Stimulated activated CD8-positive, alpha-beta memory T cell treated with anti-CD3 and anti-CD28 coated beads, Interleukin-12 subunit alpha, Interleukin-12 subunit beta, amount 100 ng/mL, for 24 hours (primary cell): ENCODE data around the gene CYP2E1.
"Not testable (repeated sequence)": the region's sequence is repeated elsewhere in the genome, so short reads cannot be mapped to it uniquely, and the experiment has no call there.

ENCODE experiments used
- DNase-seq: peaks from one replicate; pipeline ENCODE4 v3.0.0-alpha.2; 2020; ENCODE audit errors: extremely low read depth

CYP2E1 gene

DNA sequence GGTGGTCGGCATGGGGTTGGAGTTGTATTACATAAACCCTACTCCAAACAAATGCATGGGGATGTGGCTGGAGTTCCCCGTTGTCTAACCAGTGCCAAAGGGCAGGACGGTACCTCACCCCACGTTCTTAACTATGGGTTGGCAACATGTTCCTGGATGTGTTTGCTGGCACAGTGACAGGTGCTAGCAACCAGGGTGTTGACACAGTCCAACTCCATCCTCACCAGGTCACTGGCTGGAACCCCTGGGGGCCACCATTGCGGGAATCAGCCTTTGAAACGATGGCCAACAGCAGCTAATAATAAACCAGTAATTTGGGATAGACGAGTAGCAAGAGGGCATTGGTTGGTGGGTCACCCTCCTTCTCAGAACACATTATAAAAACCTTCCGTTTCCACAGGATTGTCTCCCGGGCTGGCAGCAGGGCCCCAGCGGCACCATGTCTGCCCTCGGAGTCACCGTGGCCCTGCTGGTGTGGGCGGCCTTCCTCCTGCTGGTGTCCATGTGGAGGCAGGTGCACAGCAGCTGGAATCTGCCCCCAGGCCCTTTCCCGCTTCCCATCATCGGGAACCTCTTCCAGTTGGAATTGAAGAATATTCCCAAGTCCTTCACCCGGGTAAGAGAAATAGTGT lies at the start of gene CYP2E1:
Gene CYP2E1 (plus strand): TSS at position 407 of the 632 bp plus-strand sequence. CDS start 33 bp downstream, at position 440.
- DNase-seq, result no peak

DNA sequence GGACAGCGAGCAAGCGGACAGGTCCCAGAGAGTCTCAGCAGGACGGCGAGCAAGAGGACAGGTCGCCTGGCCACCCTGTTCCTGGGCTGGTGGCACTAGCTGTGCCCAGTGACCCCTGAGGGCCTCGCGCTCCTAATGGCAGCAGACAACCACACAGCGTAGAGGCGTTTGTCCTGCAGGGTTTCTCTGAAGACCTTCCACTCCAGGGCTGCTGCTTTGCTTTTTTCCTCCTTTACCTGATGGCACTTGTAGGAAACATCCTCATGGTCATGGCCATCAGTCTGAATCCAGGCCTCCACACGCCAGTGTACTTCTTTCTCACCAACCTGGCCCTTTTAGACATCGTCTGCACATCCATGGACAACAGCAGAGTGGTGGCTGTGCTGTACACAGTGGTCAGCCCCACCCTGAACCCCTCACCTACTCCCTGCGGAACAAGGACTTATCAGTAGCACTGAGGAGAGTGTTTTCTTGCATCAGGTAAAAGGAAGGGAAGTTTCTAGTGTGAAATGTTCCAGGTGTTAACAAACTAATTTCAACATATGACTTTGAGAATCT lies 46.0 kb upstream of the CYP2E1 start:
- DNase-seq, result no peak

DNA sequence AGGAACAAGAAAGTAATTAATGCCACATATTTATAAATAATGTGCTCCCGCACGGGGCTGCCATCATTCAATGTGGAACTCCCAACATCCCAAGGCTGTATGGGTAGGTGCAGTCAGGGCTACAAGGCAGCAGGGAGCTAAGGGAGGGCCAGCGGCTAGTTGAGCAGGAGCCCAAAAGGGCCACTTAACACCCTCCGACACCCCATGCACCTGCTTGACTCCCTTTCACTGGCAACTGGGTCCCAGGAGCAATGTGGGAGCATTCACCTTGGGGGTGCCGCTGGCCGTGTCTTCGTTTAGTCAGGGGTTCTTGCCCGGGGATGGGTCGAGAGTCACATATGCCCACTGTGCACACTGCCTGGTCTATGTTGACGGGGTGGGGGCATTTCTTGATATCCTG lies 45.5 kb upstream of the CYP2E1 start:
- DNase-seq, result no peak

DNA sequence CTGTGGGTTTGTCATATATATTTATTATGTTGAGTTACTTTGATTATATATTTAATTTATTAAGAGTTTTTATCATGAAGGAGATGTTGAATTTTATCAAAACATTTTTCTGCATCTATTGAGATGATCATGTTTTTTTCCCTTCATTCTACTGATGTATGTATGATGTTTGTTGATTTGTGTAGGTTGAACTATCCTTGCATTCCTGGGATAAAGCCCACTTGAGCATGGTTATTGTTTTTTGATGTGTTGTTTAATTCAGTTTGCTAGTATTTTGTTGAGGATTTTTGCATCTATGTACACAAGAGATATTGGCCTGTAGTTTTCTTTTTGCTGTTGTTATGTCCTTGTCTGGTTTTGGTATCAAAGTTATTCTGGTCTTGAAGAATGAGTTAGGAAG lies 42.3 kb upstream of the CYP2E1 start:
- DNase-seq, result no peak

DNA sequence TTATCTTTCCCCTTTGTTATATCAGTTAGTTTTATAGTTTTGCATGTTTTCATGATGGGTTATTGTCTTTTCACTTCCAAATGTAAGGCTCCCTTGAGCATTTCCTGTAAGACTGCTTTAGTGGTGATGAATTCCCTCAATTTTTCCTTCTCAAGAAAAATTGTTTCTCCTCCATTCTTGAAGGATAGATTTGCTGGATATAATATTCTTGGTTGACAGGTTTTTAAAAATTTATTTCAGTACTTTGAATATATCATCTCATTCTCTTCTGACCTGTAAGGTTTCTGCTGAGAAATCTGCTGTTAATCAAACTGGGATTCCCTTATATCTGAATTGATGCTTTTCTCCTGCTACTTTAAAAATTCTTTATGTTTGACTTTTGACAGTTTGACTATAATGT lies 40.1 kb upstream of the CYP2E1 start:
- DNase-seq, result no peak

DNA sequence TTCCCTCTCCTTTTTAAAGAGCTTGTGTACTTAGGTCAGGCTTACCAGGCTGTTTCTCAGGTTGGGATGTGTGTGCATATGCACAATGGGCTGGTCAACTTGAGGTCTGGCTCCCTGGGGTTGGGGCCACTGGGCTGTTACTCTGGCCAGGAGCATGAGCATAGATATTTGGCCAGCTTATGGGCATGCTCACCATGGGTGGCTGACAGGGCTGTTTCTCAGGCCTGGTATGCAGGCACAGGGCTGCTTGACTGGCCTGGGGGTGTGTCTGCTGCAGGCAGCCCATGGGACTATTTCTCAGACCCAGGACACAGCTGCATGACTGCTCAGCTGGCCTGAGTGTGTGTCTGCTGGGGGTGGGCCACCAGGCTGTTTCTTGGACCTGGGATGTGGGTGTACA lies 38.8 kb upstream of the CYP2E1 start:
- DNase-seq, result no peak

DNA sequence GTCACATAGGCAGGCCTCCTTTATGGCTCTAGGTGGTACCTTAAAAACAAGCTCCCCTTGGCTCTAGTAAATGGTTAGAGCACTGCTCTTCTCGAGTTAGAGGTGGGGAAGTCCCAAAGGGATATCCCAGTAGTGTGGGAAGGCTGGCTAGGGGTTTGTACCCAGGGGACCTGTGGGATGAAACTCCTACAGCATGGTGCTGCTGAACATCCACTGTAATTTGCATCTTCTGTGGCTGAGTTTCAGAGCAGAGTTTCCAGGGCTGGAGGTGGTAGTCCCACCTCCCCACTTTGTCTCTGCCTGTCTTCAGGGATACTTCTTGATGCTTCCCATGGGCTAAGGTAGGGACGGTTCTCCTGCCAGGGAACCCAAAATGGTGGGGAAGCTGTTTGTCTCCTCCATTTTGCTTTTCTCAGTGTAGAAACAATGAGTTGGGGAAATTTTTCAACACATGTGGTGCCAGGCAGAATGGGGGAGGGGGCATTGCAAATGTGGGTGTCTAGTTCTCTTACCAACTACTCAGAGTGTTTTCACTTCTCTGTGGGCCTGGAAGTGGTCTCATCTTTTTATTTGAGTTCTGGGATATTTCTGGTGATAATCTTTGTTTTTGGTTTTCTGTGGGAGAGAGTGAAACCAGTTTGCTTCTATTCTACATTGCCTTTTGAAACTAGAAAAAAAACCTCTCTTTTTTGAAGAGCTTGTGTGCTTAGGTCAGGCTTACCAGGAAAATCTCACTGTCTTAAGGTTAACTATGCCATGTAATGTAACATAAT lies 37.2 kb upstream of the CYP2E1 start:
- no peak for DNase-seq

DNA sequence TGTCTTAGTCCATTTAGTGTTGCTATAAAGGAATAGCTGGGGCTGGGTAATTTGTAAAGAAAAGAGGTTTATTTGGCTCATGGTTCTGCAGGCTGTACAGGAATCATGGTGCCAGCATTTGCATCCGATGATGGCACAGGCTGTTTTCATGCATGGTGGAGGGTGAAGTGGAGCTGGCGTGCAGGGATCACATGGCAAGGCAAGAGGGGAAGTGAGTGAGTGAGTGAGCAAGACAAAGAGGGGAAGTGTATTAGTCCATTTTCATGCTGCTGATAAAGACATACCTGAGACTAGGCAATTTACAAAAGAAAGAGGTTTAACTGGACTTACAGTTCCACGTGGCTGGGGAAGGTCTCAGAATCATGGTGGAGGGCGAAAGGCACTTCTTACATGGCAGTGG lies 33.6 kb upstream of the CYP2E1 start:
- DNase-seq, result not testable (repeated sequence)

DNA sequence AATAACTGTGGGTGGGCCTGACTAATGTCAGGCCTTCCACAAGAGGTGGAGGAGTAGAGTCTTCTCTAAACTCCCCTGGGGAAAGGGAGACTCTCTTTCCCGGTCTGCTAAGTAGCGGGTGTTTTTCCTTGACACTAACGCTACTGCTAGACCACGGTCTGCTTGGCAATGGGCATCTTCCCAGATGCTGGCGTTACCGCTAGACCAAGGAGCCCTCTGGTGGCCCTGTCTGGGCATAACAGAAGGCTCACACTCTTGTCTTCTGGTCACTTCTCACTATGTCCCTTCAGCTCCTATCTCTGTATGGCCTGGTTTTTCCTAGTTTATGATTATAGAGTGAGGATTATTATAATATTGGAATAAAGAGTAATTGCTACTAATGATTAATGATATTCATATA lies 29.8 kb upstream of the CYP2E1 start:
- not testable (repeated sequence) for DNase-seq

DNA sequence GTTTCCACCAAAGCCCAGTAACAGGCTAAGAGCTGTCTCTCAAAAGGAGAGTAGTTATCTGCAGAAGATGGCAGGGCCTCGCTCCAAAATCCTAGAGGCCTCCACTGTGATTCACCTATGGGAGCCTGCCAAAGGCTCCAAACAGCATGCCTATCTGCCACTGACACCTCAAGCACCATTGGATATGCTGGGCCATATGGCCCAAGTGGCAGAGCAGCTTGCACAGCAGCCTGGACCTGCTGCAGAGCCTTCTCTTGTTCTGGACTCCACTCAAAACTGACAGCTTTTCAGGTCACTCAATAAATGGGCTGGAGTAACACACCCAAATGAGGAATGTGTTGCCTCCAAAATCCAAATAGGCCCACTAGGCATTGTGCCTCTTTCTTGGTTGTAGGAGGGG lies 28.0 kb upstream of the CYP2E1 start:
- DNase-seq, result not testable (repeated sequence)

DNA sequence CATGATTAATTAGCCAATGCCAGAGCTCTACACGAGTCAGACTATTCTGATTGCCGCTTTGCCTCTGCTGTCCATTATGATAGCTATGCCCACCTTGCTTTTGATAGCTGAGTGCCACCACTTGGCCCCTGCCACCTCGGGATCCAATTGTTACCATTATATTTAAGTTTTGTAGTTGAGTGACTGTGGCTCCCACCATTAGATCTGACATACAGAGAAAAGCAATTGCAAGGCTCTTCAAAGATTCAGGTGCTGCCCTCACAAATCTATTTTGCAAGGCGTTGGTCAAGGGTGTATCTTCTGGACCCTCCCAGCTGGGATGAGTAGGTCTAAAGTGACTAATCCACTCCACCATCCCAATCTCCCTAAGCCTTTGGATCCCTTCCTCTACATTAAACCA lies 26.3 kb upstream of the CYP2E1 start:
- DNase-seq, result not testable (repeated sequence)

DNA sequence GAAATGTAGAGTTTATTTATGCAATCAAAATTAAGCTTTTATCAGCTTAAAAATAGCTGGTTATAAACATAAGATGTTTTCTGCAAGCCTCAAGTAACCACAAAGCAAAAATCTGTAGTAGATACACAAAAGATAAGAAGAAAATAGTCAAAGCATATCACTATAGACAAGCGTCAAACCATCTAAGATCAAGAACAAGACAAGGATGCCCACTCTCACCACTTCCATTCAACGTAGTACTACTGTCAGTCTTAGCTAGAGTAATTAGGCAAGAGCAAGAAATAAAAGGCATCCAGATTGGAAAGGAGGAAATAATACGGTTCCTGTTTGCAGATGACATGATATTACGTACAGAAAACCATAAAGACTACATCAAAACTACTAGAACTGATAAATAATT lies 17.5 kb upstream of the CYP2E1 start:
- no peak for DNase-seq

DNA sequence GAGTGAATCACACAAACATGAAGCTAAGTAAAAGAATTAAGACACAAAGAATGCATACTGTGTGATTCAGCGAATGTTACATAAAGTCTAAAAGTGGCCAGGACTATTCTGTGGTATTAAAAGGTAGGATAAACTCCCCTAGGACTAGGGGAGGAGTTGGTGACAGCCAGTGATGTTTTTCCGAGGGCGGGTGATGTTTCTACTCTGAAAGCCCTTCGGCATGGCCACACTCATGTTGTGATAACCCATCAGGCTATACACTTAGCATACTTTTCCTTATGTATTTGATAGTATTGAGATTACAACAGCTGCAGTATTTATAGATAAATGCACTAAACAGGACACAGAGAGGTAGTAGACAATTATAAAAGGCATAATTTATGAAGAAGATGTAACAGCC lies 15.8 kb upstream of the CYP2E1 start:
- DNase-seq, result no peak

DNA sequence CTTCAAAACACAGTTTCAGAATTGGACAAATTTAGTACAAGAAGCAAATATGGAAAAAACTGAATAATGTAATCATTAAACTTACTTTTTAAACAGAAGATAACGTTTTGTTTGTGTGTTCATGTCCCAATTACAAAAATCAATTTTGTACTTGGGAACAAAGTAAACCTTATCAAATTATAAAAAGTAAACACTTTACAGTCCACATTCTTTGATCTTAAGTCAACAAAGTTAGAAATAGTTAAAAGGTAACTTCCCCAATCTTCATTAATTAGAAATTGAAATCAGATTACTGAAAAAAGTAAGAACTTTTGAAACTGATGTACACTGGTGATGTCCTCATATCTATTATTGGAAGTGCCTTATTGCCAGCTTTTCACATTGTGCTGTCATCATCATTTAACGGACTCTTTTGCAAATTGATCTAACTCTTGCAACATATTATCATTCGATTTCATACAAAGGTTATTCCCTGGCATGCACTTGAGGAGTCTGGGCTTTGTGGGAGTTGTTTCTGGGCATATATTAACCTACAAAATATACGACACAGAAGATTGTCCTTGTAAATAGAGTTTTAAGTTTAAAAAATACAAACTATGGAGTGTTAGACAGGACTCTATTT lies 15.1 kb upstream of the CYP2E1 start:
- no peak for DNase-seq

DNA sequence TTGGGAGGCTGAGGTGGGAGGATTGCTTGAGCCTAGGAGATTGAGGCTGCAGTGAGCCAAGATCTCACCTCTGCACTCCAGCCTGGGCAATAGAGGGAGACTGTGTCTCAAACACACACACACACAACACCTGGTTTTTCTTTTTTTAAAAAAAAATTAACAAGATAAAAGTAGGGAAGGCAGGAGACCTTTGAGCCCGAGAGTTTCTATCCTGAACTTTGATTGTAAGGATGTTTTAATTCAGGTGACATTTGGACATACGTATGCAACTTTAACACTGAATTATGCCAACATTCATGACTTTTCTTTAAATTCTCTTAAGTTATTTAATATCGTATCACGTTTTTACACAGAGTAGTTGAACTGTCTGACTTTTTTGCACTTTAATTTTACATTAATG lies 11.7 kb upstream of the CYP2E1 start:
- no peak for DNase-seq

DNA sequence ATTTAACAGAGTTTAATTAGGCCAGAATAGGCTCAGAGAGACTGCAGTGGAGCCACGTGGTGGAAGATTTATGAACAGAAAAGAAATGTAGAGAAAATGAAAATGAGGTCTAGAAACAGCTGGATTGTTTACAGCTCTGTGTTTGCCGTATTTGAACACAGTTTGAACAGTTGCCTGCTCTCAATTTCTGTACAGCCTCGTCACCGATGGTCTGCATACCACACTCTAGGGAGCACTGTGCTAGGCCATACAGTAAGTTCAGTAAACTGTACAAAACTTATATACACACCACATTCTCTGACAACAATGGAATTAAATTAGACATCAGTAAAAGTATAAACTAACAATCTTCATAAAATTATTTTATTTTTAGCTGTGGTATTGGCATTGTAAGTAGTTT lies 11.1 kb upstream of the CYP2E1 start:
- no peak for DNase-seq

DNA sequence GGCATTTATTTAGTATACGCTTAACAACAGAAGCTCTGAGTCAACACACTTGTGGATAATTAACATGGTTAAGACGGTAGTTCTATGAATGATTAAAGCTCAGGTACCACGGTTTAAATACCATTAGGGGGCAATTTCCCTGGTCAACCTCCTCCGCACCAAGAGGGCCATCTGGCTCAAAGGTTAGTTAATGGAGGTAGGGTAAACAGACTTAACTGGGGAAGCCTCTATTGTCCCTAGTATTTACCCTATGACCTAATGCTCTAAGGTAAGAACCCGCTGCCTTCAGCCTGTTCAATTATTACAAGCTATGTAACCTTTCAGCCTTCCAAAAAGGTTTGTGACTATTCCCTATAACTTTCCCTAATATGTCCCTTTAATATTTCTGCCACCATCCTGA lies 8.6 kb upstream of the CYP2E1 start:
- DNase-seq, result not testable (repeated sequence)

DNA sequence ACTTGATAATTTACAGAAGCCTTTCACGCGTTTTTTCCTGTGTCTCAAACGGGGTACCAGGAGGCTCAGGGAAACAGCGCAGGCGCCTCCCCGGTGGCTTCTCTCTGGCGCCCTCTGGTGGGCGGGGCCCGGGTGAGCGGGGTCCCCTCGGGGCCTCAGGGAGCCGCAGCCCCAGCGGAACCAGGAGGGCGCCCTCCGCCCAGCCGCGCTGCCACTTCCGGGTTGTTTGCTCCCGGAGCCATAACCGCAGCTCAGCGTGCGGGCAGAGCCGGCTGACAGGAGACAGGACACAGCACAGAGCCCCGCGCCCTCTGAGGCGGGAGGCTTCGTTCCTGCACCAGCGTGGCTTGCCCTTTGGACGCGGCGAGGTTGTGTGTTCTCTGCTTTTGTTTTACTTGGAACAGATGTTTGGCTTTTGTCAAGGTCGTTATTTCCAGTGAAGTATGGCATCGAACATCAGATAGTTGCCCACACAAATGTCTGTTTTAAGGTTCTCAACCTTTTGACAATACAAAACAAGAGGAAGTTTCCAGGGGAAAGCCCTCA lies 6.9 kb upstream of the CYP2E1 start:
- DNase-seq, result peak; percentile 77

DNA sequence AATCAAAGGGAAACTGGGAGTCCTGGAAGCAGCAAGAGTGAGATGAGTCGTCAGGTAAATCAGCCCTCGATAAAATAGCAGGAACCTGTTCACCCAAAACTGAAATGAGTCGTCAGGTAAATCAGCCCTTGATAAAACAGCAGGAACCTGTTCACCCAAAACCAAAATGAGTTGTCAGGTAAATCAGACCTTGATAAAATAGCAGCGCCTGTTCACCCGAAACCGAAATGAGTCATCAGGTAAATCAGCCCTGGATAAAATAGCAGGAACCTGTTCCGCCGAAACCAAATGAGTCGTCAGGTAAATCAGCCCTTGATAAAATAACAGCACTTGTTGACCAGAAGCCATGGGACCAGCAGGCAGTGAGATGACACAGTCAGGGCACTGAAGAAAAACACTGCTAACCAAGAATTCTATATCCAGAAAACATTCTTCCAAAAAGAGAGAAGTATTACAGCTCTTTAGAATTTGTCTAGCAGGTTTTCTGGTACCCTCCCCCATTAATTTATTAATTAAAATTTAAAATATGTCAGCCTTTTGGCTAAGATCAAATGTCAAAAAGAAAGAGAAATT lies 3.4 kb upstream of the CYP2E1 start:
- no peak for DNase-seq

DNA sequence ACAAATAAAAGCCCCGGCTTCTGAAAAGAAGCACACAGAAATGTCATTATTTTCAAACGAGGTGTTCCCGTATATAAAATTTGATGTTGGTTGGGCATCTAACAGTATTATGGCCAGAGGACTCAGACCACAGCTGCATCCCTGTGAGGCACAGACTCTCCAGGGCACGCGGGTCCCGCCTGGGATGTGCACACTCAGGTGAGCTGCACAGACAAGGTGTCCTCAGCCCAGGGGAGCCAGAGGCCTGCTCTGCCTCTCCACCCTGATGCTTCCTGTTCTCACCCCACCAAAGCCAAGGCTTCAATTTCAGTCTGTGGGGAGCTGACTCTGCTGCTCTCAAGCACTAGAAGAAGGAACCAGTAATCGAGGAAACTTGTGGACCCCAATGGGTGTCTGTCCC lies 1.7 kb upstream of the CYP2E1 start:
- DNase-seq, result no peak

DNA sequence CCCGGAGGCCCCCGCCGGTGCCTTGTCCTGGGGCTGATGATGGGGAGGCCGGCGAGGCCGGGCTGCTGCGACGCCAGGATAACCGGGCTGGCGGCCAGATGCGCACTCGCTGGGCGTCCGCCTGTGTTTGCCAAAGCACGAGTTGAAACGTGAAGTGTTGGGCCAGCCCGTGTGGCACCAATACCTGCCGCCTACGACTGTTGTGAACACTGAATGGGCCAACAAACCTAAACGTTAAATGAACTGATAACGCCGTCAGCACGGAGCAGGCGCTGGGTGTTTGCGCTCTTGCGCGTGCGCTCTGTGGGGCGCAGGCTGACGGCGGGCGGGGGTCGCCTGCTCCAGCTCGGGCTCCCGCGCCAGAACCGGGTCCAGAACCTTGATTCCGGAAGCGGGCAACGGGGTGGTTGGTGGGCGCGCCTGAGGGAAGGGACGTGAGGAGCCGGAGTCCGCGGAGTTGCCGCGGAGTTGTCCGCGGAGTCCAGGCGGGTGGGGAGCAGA lies 658 bp downstream of the CYP2E1 start:
- DNase-seq, result no peak

DNA sequence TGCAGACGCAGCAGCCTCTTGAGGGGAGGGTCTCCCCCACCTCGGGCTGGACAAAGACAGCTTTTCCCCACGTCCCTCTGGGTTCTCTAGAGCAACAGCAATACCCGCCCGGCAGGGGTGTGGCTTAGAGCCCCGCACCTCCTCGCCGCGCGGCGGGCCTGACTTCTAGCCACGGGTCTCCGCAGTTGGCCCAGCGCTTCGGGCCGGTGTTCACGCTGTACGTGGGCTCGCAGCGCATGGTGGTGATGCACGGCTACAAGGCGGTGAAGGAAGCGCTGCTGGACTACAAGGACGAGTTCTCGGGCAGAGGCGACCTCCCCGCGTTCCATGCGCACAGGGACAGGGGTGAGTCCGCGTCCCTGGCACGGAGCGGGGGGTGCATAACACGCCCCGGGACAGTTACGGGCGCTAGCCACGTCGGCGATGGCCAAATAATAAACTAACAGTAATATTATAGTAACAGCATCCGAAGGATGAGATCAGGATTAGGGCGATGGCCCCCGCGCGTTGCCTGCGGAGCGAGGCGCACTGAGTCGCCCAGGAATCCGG lies 1.2 kb downstream of the CYP2E1 start:
- no peak for DNase-seq
